ENCODE data around the gene RNGTT. TPM values are rescaled to one million over a fixed set of nuclear protein-coding genes. Genes with fewer than 3 reads are reported as not detected.
"Not testable (repeated sequence)": the region's sequence is repeated elsewhere in the genome, so short reads cannot be mapped to it uniquely, and the experiment has no call there.

The RNGTT gene
- 1 to 10 TPM; 1.7 to 5.6 (median 3.7) TPM for polyA plus RNA-seq

DNA sequence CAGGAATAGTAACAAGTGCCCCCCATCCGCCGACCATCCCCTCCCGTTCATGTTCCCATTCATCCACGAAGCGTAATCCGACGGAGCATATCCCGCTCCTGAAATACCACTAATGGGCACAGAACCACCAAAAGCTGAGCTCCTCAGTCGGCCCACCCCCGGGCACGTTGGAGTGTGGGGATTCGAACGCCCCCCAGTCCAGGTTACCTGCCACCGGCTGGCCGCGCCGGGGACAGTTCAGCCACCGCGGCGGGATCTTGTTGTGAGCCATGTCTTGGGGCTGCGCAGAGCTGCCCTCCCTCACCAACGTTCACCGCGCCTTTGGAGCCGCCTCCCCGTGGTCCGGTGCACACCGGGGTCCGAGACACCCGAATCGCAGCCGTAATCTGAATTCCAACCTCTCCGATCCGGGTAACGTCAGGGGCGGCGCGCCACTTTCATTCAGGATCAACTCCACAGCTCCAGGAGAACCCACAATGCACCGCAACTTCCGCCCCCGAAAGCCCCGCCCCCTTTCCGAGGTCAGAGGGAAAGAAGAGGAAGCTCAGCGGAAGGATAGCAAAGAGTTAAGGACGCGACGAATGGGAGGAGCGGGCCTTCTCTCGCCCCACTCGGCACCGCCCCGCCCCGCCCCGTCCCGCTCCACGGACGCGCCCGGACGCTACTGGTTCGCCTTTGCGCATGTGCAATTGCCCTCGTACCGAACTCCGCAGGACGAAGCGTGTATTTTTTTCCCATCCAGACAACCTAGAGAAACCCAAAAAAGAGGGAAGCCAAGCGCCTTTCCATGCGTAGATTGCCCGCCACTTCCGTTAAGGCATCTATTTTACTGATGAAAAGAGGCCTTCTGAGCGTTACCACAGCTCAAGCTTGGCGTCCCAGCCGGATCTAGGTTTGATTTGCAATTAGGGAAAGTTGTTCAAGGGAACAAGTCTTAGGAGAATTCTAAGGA is at the start of gene RNGTT:
RNGTT (minus strand) TSS at position 480 of the 952 bp plus-strand sequence; CDS start at position 271, 209 bp downstream.
- WGBS, 3 donors = 0 to 1% (median 1%) methylated on average over 74 of the region's 74 CpGs
- no peak within 1 kb of the TSS for H3K27ac ChIP-seq (ENCODE audit: low read depth, low read length)

- H3K27ac ChIP-seq (ENCODE audit: low read depth, low read length) = no peak overlapping the region
- 97 to 100% (median 98%) methylated on average over 2 of the region's 2 CpGs for WGBS, 3 donors
Observed at GRCh38 chr6:89011436-89011835, 48.0 kb upstream of the RNGTT start.

DNA sequence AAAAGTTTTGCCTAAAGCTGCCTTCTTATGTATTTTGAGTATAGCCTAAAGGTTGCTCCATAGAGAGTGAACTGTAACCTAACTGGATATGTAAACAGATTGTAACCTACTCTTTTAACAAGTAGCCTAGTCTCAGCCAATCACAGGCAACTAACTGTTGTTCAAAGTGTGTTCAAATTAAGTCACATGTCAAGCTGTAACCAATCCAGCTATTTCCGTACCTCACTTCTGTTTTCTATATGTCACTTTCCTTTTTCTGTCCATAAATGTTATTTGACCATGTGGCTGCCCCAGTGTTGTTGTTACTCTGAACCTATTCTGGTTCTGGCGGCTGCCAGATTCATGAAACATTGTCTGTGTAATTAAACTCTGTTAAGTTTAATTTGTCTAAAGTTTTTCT is 47.4 kb upstream of the RNGTT start:
- WGBS, 3 donors = 65 to 94% (median 74%) methylated on average over 2 of the region's 2 CpGs

GRCh38 chr6:89009624-89010059 is 46.2 kb upstream of the RNGTT start:
- H3K27ac ChIP-seq (ENCODE audit: low read depth, low read length) = no peak overlapping the region
- 69 to 90% (median 77%) methylated on average over 5 of the region's 5 CpGs for WGBS, 3 donors

More for the DNA sequence above, 47.4 kb upstream of the RNGTT start:
- no peak overlapping the region for H3K27ac ChIP-seq (ENCODE audit: low read depth, low read length)

DNA sequence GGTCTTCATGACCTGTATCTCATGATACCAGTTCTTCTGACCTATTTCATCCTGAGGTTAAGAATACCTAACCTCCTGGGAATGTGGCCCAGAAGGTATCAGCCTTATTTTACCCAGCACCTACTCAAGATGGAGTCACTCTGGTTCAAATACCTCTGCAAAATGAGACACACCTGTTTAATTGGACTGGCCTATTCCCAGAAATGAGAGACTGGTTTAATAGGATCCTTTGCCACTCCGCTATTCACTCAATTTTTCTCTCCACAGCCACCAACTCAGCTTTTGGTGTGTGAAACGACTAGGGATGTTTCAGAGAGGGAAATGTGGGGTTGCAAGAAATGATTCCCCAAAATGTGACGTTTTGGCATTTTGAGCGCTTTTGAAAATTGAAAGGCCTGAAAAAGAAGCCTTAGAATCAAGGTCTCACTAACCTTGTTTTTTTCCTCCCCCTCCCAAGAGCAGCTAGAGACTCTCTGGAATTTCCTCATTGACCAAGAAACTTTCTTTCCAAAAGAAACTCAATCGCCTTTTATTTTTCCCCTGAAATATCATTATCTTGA is 45.5 kb upstream of the RNGTT start:
- no peak overlapping the region for H3K27ac ChIP-seq (ENCODE audit: low read depth, low read length)
- 90 to 95% (median 91%) methylated on average over 5 of the region's 5 CpGs for WGBS, 3 donors

DNA sequence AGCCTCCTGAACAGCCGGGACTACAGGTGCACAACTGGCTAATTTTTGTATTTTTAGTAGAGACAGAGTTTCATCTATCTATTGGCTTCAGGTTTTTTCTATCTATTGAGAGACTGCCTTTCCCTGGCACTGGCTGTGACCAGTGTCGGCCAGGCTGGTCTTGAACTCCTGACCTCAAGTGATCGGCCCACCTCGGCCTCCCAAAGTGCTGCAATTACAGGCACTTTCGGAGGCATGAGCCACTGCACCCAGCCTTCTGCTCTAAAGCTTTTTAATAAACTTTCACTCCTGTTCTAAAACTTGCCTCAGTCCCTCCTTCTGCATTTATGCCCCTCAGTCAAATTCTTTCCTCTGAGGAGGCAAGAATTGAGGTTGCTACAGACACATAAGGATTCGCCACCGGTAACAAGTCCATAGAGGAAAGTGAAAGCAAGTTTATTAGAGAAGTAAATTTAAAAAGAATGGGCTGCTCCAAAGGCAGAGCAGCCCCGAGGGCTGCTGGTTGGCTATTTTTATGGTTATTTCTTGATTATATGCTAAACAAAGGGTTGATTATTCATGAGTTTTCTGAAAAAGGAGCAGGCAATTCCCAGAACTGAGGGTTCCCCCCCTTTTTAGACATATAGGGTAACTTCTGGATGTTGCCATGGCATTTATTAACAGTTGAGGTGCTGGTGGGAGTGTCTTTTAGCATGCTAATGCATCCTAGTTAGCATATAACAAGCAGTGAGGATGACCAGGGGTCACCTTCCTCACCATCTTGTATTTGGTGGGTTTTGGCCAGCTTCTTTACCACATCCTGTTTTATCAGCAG is 44.8 kb upstream of the RNGTT start:
- 61 to 89% (median 64%) methylated on average over 8 of the region's 8 CpGs for WGBS, 3 donors
- no peak overlapping the region for H3K27ac ChIP-seq (ENCODE audit: low read depth, low read length)

DNA sequence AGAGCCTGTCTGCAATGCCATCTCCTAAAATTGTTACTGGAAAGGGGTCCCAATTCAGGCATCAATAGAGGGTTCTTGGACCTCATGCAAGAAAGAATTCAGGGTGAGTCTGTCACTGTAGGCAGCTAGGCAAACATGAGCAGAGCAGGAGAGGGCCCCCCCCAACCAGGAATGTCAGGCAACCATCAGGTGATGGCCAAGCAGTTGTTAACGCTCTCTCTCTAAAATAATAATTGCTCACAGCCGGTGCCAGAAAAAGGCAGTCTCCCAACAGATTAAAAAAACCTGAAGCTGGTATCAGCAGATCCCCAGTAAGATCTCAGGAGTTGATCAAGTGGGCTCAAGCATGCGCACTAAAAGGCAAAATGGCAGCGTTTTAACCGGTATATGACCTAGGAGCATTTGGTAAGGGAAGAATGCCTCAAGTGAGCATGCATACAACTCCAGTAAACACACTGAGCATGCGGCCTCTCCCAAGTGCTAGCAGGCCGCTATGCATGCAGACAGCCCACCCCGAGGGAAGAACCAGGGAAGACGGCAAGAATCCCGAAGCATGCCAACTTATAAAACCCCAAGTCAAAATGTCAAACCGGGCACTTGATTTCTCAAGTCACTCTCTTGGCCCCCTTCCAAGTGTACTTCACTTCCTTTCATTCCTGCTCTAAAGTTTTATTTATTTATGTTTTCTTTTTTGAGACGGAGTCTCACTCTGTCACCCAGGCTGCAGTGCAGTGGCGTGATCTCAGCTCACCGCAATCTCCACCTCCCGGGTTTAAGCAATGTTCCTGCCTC is 44.0 kb upstream of the RNGTT start:
- WGBS, 3 donors = 55 to 76% (median 64%) methylated on average over 15 of the region's 15 CpGs
- no peak overlapping the region for H3K27ac ChIP-seq (ENCODE audit: low read depth, low read length)

- 94 to 96% (median 95%) methylated on average over 4 of the region's 4 CpGs for WGBS, 3 donors
Observed at GRCh38 chr6:89002523-89002922, 39.1 kb upstream of the RNGTT start.

DNA sequence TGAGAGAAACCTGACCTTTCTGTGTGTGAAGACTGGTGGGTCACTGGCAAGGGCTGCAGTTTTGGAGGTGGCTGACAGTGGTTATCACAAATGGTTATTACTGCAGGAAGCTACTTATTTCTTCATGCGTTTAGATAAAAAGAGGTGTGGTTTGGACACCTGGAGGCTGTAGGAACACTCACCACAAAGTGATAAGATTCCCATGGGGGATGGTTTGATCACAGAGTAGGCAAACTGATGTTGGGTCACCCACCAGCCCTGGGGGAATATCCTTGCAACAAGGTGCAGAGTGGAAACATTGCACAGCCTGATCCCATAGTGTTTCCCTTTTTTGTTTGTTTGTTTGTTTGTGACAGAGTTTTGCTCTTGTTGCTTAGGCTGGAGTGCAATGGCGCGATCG is 33.9 kb upstream of the RNGTT start:
- H3K27ac ChIP-seq (ENCODE audit: low read depth, low read length) = no peak overlapping the region
- 79 to 91% (median 90%) methylated on average over 4 of the region's 4 CpGs for WGBS, 3 donors

More at GRCh38 chr6:89002523-89002922, 39.1 kb upstream of the RNGTT start:
- H3K27ac ChIP-seq (ENCODE audit: low read depth, low read length) = no peak overlapping the region

DNA sequence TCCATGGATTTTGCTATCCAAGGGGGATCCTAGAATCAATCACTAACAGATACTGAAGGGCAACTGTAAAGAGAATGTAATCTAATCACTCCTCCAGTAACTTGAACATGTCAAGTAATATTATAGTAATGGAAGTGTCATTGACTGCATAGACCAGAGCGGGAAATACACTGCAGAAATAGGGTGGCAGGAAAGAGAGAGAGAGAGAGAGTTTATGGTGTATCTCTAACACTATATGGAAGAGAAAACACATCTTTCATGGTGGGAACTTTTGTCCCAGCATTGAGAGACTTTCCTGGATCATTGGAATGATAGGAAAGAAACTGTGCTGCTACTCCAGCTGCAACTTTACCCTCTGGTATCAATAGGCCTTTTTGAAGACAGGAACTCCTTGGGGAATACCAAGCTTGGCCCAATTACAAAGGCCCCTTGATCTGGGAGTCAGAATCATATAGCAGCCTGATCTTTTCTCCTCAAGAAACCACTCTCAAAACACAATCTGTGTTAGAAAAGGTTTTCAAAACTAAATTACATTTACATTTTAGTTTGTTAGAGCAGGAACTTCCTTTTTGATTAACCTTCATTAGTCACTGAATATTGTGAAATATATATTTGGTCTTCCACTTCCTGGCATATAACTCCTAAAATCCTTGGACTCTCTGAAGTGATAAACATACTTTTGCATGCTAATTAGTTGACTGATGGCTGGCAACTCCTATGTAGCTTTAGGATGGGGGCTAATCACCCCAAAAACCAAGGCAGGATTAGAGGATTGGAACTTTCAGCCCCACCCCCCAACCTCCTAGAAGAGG is 29.5 kb upstream of the RNGTT start:
- H3K27ac ChIP-seq (ENCODE audit: low read depth, low read length) = no peak overlapping the region
- WGBS, 3 donors = 95 to 100% (median 100%) methylated on average over 1 of the region's 1 CpG

DNA sequence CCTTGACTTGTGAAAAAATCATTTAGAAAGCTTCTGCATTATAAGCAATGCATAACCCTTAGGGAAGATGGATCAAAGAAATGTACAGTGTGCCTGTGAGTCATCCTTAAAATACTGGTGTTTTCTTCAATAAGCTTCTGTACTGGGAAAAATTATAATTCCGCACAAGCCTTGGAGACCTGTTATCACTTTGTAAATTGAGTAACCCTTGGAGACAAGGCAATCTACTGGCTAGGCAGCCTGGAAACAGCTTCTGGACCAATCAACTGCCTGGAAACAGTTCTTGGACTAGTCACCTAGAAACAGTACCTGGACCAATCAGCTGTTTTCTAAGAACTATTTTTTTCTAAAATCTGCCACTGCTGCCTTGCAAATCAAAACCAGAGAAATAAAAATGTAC is 25.8 kb upstream of the RNGTT start:
- WGBS, 3 donors = 38 to 63% (median 53%) methylated on average over 1 of the region's 1 CpG
- no peak overlapping the region for H3K27ac ChIP-seq (ENCODE audit: low read depth, low read length)

- H3K27ac ChIP-seq (ENCODE audit: low read depth, low read length) = no peak overlapping the region
- WGBS, 3 donors = 63 to 77% (median 73%) methylated on average over 2 of the region's 2 CpGs
Observed at GRCh38 chr6:88987922-88988321, 24.5 kb upstream of the RNGTT start.

DNA sequence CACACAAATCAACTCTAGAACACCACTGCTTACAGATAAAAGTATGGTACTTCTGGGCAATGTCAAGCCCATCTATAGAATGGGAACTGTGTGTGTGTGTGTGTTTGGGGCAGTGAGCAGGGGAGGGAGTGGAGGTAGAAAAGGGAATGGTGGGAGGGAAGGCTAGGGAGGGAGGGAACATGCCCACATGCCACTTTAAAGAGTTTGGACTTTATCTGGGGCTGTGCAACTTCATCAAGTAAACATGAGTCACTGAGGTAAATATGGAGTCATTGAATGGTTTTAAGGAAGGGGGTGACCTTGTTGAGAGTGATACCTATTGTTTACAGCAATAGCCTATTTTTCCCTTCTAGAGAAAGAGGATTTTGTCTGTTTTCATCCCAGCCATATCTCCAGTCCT is 22.5 kb upstream of the RNGTT start:
- H3K27ac ChIP-seq (ENCODE audit: low read depth, low read length) = no peak overlapping the region

- no peak overlapping the region for H3K27ac ChIP-seq (ENCODE audit: low read depth, low read length)
- WGBS, 3 donors = 85 to 95% (median 92%) methylated on average over 5 of the region's 5 CpGs
Observed at GRCh38 chr6:88984606-88985005, 21.2 kb upstream of the RNGTT start.

GRCh38 chr6:88984152-88984551 is 20.7 kb upstream of the RNGTT start:
- H3K27ac ChIP-seq (ENCODE audit: low read depth, low read length) = no peak overlapping the region

DNA sequence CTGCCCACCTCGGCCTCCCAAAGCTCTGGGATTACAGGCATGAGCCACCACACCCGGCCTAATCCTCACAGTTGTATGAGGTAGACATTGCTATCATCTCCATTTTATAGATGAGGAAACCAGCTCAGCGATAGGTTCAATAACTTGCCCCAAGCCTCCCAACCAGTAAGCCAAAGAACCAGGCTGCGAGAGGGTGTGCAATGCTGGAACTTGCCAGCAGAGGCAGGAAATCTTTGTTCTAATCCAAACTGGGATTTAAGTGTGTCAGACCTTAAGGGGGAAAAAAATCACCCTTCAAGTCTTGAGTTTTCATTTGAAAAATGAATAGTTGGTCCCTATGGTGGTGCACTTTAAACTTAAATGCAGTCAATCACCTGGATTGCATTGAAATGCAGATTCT is 20.1 kb upstream of the RNGTT start:
- no peak overlapping the region for H3K27ac ChIP-seq (ENCODE audit: low read depth, low read length)
- 68 to 69% (median 69%) methylated on average over 4 of the region's 4 CpGs for WGBS, 3 donors

GRCh38 chr6:88983129-88983528 is 19.7 kb upstream of the RNGTT start:
- 92 to 98% (median 95%) methylated on average over 2 of the region's 2 CpGs for WGBS, 3 donors
- H3K27ac ChIP-seq (ENCODE audit: low read depth, low read length) = not testable (repeated sequence)
